Measurements from ENCODE around the gene BABAM1. TPM values are rescaled to one million over a fixed set of nuclear protein-coding genes. Genes with fewer than 3 reads are reported as not detected.

BABAM1 gene
- total and polyA plus RNA-seq, 7 donors: 71.4 to 101 (median 90.0) TPM

- no peak overlapping the region for H3K27ac ChIP-seq
- H3K4me3 ChIP-seq: no peak overlapping the region
- H3K4me1 ChIP-seq: peaks cover 0 to 49% (median 39%) of the 10 kb centered on the region in 4 donors
- H3K9me3 ChIP-seq: no peaks in the 10 kb centered on the region
- no peak for TF ChIP-seq CTCF (IDR thresholded peaks at IDR 0.05)
- no peak for TF ChIP-seq POLR2AphosphoS5 (IDR thresholded peaks at IDR 0.05)
- no peak for TF ChIP-seq EP300 (IDR thresholded peaks at IDR 0.05)
- TF ChIP-seq POLR2A (IDR thresholded peaks at IDR 0.05): no peak
- intact Hi-C loops (cut with DNase I): no loop called here
- peaks cover 8 to 40% (median 17%) of the 10 kb centered on the region in 4 donors for H3K36me3 ChIP-seq
- WGBS, 2 donors: 84% methylated on average over 11 of the region's 11 CpGs
- no peak for DNase-seq
- no peaks in the 10 kb centered on the region for H3K27me3 ChIP-seq
Observed at GRCh38 chr19:17311455-17312188, 44.4 kb downstream of the BABAM1 start.

- 91% methylated on average over 20 of the region's 20 CpGs for WGBS, 2 donors
- TF ChIP-seq EP300 (IDR thresholded peaks at IDR 0.05) (no peak), POLR2AphosphoS5 (IDR thresholded peaks at IDR 0.05) (no peak), CTCF (IDR thresholded peaks at IDR 0.05) (no peak), POLR2A (IDR thresholded peaks at IDR 0.05) (no peak)
- no peak for DNase-seq
- intact Hi-C loops (cut with DNase I): no loop called here
- no peak overlapping the region for H3K27ac ChIP-seq
- H3K27me3 ChIP-seq: no peaks in the 10 kb centered on the region
- H3K9me3 ChIP-seq: no peaks in the 10 kb centered on the region
- H3K36me3 ChIP-seq: peaks cover 8 to 44% (median 20%) of the 10 kb centered on the region in 4 donors
- peaks cover 0 to 40% (median 31%) of the 10 kb centered on the region in 4 donors for H3K4me1 ChIP-seq
- H3K4me3 ChIP-seq: no peak overlapping the region
Observed at GRCh38 chr19:17312189-17313113, 45.2 kb downstream of the BABAM1 start.

GRCh38 chr19:17314007-17314593 lies 46.9 kb downstream of the BABAM1 start:
- H3K36me3 ChIP-seq: peaks cover 8 to 60% (median 23%) of the 10 kb centered on the region in 4 donors
- H3K9me3 ChIP-seq: no peaks in the 10 kb centered on the region
- no peak for TF ChIP-seq POLR2AphosphoS5 (IDR thresholded peaks at IDR 0.05)
- TF ChIP-seq EP300 (IDR thresholded peaks at IDR 0.05): no peak
- TF ChIP-seq POLR2A (IDR thresholded peaks at IDR 0.05): no peak
- TF ChIP-seq CTCF (IDR thresholded peaks at IDR 0.05): no peak
- intact Hi-C loops (cut with DNase I): no loop called here
- H3K27ac ChIP-seq: no peak overlapping the region
- H3K27me3 ChIP-seq: no peaks in the 10 kb centered on the region
- no peak overlapping the region for H3K4me3 ChIP-seq
- DNase-seq: peak; percentile 56
- H3K4me1 ChIP-seq: peaks cover 0 to 30% (median 25%) of the 10 kb centered on the region in 4 donors
- 91 to 96% methylated on average over 19 of the region's 19 CpGs for WGBS, 2 donors

- TF ChIP-seq POLR2AphosphoS5 (IDR thresholded peaks at IDR 0.05) (no peak), CTCF (IDR thresholded peaks at IDR 0.05) (no peak)
- peaks cover 0 to 5% (median 0%) of the 10 kb centered on the region in 3 donors for H3K27me3 ChIP-seq
- H3K36me3 ChIP-seq: peaks cover 17 to 81% (median 39%) of the 10 kb centered on the region in 4 donors
- 72 to 73% methylated on average over 6 of the region's 6 CpGs for whole genome bisulfite sequencing, 2 donors
- no peaks in the 10 kb centered on the region for H3K9me3 ChIP-seq
- no peak for DNase-seq
- H3K4me1 ChIP-seq: peaks cover 0 to 5% (median 0%) of the 10 kb centered on the region in 4 donors
- intact Hi-C loops (cut with DNase I): no loop called here
- H3K27ac ChIP-seq: no peak overlapping the region
- H3K4me3 ChIP-seq: no peak overlapping the region
Observed at GRCh38 chr19:17318966-17319365, 51.7 kb downstream of the BABAM1 start.
